Measurements from ENCODE around the gene PRPF38A.

The PRPF38A gene

GRCh38 chr1:52400131-52400530 is 4.3 kb upstream of the PRPF38A start:
- DNase-seq, result no peak

GRCh38 chr1:52402860-52403240 is 1.6 kb upstream of the PRPF38A start:
- no peak for DNase-seq

GRCh38 chr1:52403566-52404115 is 761 bp upstream of the PRPF38A start:
- DNase-seq, result peak; percentile 39

DNA sequence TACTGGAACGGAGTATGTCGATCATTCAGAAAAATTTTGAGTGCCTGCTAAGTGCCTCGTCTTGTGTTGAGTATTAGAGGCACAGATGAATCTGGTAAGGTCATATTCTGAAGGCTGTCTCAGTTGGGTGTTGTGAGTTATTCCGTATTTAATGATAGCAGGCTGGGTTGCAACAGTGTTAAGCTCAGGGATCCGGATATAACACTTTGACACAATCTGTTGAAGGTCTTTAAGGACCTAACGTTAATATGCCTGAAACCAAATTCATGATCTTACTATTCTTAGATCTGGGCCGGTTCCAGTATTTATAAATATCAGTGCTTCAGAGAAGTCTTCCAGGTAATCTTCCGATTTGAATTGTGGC is 555 bp downstream of the PRPF38A start:
- DNase-seq, result no peak

DNA sequence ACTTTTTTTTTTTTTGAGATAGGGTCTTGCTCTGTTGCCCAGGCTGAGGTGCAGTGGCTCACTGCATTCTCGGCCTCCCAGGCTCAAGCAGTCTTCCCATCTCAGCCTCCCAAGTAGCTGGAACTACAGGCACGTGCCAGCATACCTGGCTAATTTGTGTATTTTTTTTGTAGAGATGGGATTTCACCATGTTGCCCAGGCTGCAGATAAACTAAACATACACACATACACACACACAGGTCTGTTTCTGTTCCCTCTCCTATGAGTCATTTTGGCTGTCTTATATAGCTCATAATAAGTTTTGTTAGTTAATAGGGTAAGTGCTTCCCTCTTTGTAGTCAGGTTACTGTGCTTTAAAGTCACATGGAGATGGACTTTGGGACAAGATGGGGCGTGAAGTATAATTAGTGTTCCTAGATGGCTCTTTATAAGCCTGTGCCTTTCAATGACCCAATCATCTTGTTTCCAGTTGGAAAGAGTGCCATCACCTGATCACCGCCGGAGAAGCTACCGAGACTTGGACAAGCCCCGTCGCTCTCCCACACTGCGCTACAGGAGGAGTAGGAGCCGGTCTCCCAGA is 9.1 kb downstream of the PRPF38A start:
- DNase-seq, result no peak

DNA sequence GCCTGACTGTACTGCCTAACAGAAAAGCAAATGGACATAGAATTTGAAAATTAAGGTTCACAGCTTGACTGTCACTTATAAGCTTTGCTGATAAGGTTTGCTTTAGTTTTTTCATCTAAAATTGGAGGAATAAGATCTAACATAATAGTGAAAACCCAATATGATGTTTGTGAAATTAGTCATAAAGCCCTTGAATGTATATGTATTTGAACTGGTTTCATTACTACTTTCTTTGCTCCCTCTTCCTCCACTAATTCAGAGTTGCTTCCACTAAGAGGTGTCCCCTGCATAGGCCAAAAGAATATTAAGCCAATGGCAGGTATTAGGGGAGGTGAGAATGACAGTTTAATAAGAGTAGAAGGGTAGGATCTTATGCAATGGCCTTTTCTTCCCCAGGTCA is 10.5 kb downstream of the PRPF38A start:
- no peak for DNase-seq

GRCh38 chr1:52416811-52417210 is 12.4 kb downstream of the PRPF38A start:
- DNase-seq, result no peak

DNA sequence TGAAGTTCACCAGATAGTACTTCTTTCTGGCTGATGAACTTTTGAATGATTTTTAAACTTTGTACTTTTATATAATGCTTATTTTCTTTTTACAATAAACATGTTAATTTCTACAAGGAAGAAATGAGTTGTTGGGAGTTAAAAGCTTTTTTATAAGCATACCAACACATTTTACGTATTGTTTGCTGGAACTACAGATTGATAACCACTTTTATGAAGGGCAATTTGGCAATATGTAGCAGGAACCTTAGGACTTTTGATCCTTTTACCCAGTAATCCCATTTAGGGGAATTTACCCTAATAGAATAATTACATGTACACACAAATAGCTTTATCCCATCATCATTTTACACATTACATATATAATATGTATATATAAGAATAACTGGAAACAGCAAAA is 16.3 kb downstream of the PRPF38A start:
- DNase-seq, result no peak

DNA sequence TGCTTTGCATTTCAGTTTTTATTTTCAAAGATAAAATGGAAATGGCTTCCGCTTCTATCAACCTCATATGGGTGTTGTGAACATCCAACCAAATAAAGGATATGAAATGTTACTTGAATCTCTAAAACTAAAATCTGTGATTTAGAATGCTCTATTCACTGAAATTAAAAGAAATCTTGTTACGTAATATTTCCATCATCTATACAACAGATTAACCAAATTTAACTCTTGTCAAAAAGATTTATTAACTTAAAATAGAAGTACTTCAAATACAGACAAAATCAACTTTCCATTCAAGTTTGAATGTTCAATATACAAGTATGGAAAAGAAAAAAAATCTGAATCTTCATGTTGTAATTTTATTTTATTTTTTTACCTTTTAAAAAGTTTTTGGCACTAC is 18.7 kb downstream of the PRPF38A start:
- no peak for DNase-seq

- DNase-seq, result peak; percentile 68
Measured at GRCh38 chr1:52423771-52424170, 19.4 kb downstream of the PRPF38A start.

DNA sequence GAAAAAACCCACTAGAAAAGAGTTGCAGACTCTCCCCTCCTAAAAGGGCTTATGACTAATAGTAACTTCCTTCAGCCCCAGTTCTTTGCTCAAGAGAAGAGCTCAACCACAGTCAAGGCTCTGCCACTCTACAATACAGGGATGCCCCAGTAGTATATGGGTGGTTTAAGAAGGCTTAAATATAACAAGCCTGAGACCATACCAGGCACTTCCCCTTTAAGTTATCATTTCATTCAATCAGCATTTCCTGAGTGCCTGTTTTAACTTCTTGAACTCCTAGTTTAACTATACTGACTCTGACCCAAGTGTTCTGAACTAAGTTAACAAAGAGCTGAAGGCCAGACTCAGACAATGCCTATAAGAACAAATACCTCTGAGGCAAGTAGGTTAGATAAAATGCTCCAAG is 19.8 kb downstream of the PRPF38A start:
- DNase-seq, result peak; percentile 38

GRCh38 chr1:52424813-52425212 is 20.4 kb downstream of the PRPF38A start:
- no peak for DNase-seq

DNA sequence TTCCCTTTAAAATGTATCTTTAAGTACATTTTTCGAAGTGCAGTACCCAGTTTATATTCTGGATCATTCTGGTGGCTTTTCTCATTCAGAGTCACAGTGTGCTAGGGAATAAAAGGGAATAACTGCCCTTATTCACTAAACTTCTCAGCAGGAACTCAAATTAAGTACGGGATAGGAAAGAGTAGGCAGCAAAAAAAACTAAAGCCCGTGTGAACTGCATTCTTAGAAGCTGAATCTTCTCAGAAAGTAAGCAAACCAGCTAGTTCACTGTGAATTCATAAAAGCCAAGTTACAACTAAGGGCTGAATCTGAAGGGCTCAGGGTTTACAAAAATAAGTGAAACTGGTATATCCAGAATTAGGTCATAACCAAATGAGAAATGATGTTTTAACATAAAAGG is 22.0 kb downstream of the PRPF38A start:
- no peak for DNase-seq

DNA sequence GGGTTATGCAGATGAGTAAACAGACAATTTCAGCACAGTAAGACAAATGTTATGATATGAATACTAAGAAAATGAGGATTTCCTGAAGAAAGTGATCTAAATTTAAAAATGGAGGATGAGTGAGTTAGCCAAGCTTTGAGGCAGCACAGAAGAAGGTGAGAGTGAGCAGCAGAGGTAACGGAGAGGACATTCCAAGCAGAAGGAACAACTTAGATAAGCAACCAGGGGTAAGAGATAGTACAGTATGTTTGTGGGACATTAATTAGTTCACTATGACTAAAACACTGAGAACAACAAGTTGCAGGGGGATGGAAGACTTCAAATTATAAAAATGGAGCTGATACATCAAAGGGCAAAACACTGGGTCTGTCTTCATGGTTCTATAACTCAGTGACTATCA is 22.8 kb downstream of the PRPF38A start:
- DNase-seq, result no peak

GRCh38 chr1:52432807-52433206 is 28.4 kb downstream of the PRPF38A start:
- no peak for DNase-seq

- no peak for DNase-seq
Measured at GRCh38 chr1:52435211-52435610, 30.8 kb downstream of the PRPF38A start.

DNA sequence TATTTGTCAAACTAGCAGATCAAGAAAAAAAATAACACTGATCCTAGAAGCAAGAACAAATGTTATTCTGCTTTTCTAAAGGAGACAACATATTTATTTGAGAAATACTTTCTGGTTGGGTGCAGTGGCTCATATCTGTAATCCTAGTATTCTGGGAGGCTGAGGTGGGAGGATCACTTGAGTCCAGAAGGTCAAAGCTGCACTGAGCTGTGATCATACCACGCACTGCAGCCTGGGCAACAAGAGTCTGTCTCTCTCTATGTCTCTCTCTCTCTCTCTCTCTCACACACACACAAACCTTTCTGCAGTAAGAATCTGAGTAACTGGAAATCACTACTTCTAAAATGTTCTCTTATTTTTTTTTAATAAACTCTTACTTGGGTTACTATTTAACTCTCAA is 31.2 kb downstream of the PRPF38A start:
- no peak for DNase-seq

GRCh38 chr1:52436817-52437216 is 32.4 kb downstream of the PRPF38A start:
- DNase-seq, result no peak

DNA sequence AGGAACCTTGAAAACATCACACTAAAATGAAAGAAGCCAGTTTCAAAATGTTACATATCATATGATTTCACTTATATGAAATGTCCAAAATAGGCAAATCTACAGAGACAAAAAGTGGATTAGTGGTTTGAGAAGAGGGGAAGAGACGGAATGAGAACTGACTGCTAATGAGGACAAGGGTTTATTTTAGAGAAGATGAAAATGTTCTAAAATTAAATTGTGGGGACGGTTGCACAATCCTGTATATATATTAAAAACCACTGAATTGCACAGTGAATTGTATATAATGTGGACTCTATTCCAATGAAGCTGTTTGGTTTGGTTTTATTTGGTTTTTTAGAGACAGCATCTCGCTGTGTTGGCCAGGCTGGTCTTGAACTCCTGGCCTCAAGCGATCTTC is 35.6 kb downstream of the PRPF38A start:
- DNase-seq, result no peak

DNA sequence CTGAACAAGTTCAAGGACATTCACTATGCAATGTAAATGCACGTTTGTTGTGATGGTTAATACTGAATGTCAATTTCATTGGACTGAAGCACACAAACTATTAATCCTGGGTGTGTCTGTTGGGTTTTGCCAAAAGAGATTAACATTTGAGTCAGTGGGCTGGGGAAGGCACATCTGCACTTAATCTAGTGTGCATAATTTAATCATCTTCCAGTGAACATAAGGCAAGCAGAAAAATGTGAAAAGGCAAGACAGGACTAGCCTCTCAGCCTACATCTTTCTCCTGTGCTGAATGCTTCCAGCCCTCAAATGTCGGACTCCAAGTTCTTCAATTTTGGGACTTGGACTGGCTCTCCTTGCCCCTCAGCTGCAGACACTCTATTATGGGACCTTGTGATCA is 40.1 kb downstream of the PRPF38A start:
- no peak for DNase-seq

- DNase-seq, result no peak
Measured at GRCh38 chr1:52454127-52454526, 49.7 kb downstream of the PRPF38A start.

DNA sequence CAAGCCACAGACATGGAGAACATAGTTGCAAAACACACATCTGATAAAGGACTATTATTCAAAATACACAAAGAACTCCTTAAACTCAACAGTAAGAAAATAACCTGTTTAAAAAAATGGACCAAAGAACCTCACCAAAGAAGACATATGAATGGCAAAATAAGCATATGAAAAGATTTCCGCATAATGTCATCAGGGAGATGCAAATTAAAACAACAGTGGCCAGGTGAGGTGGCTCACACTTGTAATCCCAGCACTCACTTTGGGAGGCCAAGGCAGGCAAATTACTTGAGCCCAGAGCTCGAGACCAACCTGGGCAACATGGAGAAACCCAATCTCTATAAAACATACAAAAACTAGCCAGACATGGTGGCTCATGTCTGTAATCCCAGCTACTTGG is 50.4 kb downstream of the PRPF38A start:
- no peak for DNase-seq

- DNase-seq, result no peak
Measured at GRCh38 chr1:52455686-52456085, 51.3 kb downstream of the PRPF38A start.

GRCh38 chr1:52460694-52461093 is 56.3 kb downstream of the PRPF38A start:
- DNase-seq, result no peak

DNA sequence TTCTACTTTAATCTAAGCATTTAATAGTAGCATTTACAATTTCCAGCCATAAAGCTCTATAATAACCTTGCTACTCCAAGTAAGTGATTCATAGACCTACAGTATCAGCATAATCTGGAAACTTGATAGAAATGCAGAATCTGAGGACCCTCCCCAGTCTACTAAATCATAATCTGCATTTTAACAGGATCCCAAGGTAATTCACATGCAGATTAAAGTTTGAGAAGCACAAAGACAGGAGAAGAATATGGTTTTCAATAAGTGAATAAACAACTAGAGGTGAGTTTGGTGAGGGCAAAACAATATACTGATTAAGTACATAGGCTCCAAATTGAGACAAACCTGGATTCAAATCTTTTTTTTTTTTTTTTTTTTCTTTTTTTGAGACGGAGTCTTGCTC is 57.4 kb downstream of the PRPF38A start:
- DNase-seq, result no peak

GRCh38 chr1:52463891-52464290 is 59.5 kb downstream of the PRPF38A start:
- no peak for DNase-seq
